Tibial nerve (tissue), 4 donors: ENCODE results near the gene DENND1A.

ENCODE experiments used
- CTCF ChIP-seq, 5 experiments: fragments of 200-600 bp in 3 of 5; fragments of 450-650 bp in 2 of 5; sonication (generic) in 3 of 5; IDR thresholded peaks; one replicate each; pipeline ENCODE4 v1.5.1; 2016 to 2019; ENCODE audit warnings: antibody characterized with exemption in 5 of 5, mild to moderate bottlenecking in 3 of 5, moderate library complexity in 2 of 5
- EP300 ChIP-seq, 2 donors: sonication (generic); formaldehyde crosslinking; IDR thresholded peaks; one replicate each; pipeline ENCODE4 v1.6.1; 2017; ENCODE audit warnings: antibody characterized with exemption in 2 of 2, mild to moderate bottlenecking in 1 of 2

GRCh38 chr9:123530244-123530643 is 399.7 kb downstream of the DENND1A start:
- TF ChIP-seq CTCF (IDR thresholded peaks at IDR 0.05) (no peak), EP300 (IDR thresholded peaks at IDR 0.05) (no peak)
